ENCODE measurements around the gene ASMT. TPM values are rescaled to one million over a fixed set of nuclear protein-coding genes. Genes with fewer than 3 reads are reported as not detected.

Gene ASMT
- total and polyA plus RNA-seq, 7 experiments from 2014 or later: 0.32 TPM; not detected in 6

Other genes starting within 250 kb of the ASMT start
- 100 to 1,000 TPM; 238 to 341 (median 270) TPM for gene SLC25A6, start 222.9 kb upstream of the ASMT start, total RNA-seq
- gene SLC25A6, start 222.9 kb upstream of the ASMT start, polyA plus RNA-seq: 100 to 1,000 TPM; 467 to 597 TPM
- gene ASMTL, start 162.2 kb upstream of the ASMT start, total RNA-seq: 10 to 100 TPM; 30.9 to 50.0 (median 41.7) TPM
- gene ASMTL, start 162.2 kb upstream of the ASMT start, polyA plus RNA-seq: 10 to 100 TPM; 41.0 to 46.0 TPM
- gene P2RY8, start 77.9 kb upstream of the ASMT start, total RNA-seq: 100 to 1,000 TPM; 109 to 158 (median 122) TPM
- gene P2RY8, start 77.9 kb upstream of the ASMT start, polyA plus RNA-seq: 100 to 1,000 TPM; 221 to 277 TPM
- 100 to 1,000 TPM in 4 of 5 experiments, 10 to 100 TPM in 1; 75.7 to 165 (median 125) TPM for gene AKAP17A, start 23.5 kb upstream of the ASMT start, total RNA-seq
- gene AKAP17A, start 23.5 kb upstream of the ASMT start, polyA plus RNA-seq: 10 to 100 TPM; 19.2 to 66.9 TPM